HUES6 (cell line): ENCODE results near the gene RNF123.

Experiments
- H3K27ac ChIP-seq: 2 replicates; pipeline ENCODE4 v1.7.0; 2013; ENCODE audit warnings: low read depth, mild to moderate bottlenecking, low read length, inconsistent platforms
- H3K27me3 ChIP-seq: 2 replicates; pipeline ENCODE4 v1.6.1; 2013; ENCODE audit warnings: low read length; ENCODE audit not compliant: control insufficient read depth, insufficient read depth
- H3K36me3 ChIP-seq: 2 replicates; pipeline ENCODE4 v1.6.1; 2013; ENCODE audit warnings: low read length; ENCODE audit not compliant: control insufficient read depth, insufficient read depth
- H3K4me1 ChIP-seq: 2 replicates; pipeline ENCODE4 v1.6.1; 2013; ENCODE audit warnings: low read length; ENCODE audit not compliant: control insufficient read depth, insufficient read depth
- H3K4me3 ChIP-seq: 2 replicates; pipeline ENCODE4 v1.5.1; 2013; ENCODE audit warnings: low read depth, low read length
- H3K9ac ChIP-seq: one replicate; pipeline ENCODE4 v1.6.1; 2013; ENCODE audit warnings: mild to moderate bottlenecking, low read length
- H3K9me3 ChIP-seq: 2 replicates; pipeline ENCODE4 v1.6.1; 2013; ENCODE audit warnings: low read depth, low read length; ENCODE audit not compliant: control insufficient read depth, insufficient read depth

The RNF123 gene

GRCh38 chr3:49705390-49705960 lies 16.1 kb downstream of the RNF123 start:
- H3K9ac ChIP-seq: no peak overlapping the region
- H3K4me1 ChIP-seq: 0 out of 2 replicates have a peak, but pooled peaks cover 2% of the 10 kb centered on the region
- H3K27me3 ChIP-seq: no peaks in the 10 kb centered on the region
- H3K36me3 ChIP-seq: peaks cover 33% of the 10 kb centered on the region
- no peak overlapping the region for H3K4me3 ChIP-seq
- no peak overlapping the region for H3K27ac ChIP-seq
- no peaks in the 10 kb centered on the region for H3K9me3 ChIP-seq

GRCh38 chr3:49706456-49707112 lies 17.2 kb downstream of the RNF123 start:
- no peak overlapping the region for H3K4me3 ChIP-seq
- no peak overlapping the region for H3K9ac ChIP-seq
- H3K4me1 ChIP-seq: no peaks in the 10 kb centered on the region
- H3K36me3 ChIP-seq: peaks cover 33% of the 10 kb centered on the region
- no peak overlapping the region for H3K27ac ChIP-seq
- no peaks in the 10 kb centered on the region for H3K9me3 ChIP-seq
- no peaks in the 10 kb centered on the region for H3K27me3 ChIP-seq

GRCh38 chr3:49707113-49707480 lies 17.7 kb downstream of the RNF123 start:
- no peaks in the 10 kb centered on the region for H3K27me3 ChIP-seq
- H3K27ac ChIP-seq: no peak overlapping the region
- no peaks in the 10 kb centered on the region for H3K4me1 ChIP-seq
- H3K9ac ChIP-seq: no peak overlapping the region
- peaks cover 33% of the 10 kb centered on the region for H3K36me3 ChIP-seq
- H3K9me3 ChIP-seq: no peaks in the 10 kb centered on the region
- H3K4me3 ChIP-seq: no peak overlapping the region

- H3K27me3 ChIP-seq: no peaks in the 10 kb centered on the region
- 0 out of 2 replicates have a peak, but pooled peaks cover 3% of the 10 kb centered on the region for H3K4me1 ChIP-seq
- peaks cover 23% of the 10 kb centered on the region for H3K36me3 ChIP-seq
- H3K27ac ChIP-seq: no peak overlapping the region
- no peak overlapping the region for H3K9ac ChIP-seq
- no peaks in the 10 kb centered on the region for H3K9me3 ChIP-seq
- no peak overlapping the region for H3K4me3 ChIP-seq
These were observed 20.5 kb downstream of the RNF123 start for GRCh38 chr3:49709852-49710251.

GRCh38 chr3:49711489-49711888 lies 22.1 kb downstream of the RNF123 start:
- peak overlapping the region; percentile 24 for H3K9ac ChIP-seq
- 0 out of 2 replicates have a peak, but pooled peaks cover 3% of the 10 kb centered on the region for H3K4me1 ChIP-seq
- H3K9me3 ChIP-seq: no peaks in the 10 kb centered on the region
- H3K27ac ChIP-seq: no peak overlapping the region
- no peaks in the 10 kb centered on the region for H3K27me3 ChIP-seq
- no peak overlapping the region for H3K4me3 ChIP-seq
- H3K36me3 ChIP-seq: peaks cover 20% of the 10 kb centered on the region

DNA sequence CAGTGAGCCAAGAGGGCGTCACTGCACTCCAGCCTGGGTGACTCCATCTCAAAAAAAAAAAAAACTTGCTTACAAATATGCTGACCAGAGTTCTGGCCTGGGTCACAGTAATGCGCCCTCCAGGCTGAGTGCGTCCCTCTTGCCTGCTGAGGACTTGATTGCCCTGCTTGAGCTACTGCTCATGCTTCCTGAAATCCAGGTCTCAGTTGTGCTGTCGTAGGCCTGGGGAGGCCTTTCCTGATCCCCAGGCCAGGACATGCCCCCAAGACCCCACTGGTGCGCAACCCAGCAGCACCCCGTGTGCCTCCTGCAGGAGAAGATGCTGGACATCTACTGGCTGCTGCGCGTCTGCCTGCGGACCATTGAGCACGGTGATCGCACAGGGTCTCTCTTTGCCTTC lies 22.8 kb downstream of the RNF123 start:
- H3K4me1 ChIP-seq: 0 out of 2 replicates have a peak, but pooled peaks cover 3% of the 10 kb centered on the region
- H3K27ac ChIP-seq: no peak overlapping the region
- H3K9me3 ChIP-seq: no peaks in the 10 kb centered on the region
- peaks cover 16% of the 10 kb centered on the region for H3K36me3 ChIP-seq
- no peaks in the 10 kb centered on the region for H3K27me3 ChIP-seq
- no peak overlapping the region for H3K9ac ChIP-seq
- H3K4me3 ChIP-seq: no peak overlapping the region

DNA sequence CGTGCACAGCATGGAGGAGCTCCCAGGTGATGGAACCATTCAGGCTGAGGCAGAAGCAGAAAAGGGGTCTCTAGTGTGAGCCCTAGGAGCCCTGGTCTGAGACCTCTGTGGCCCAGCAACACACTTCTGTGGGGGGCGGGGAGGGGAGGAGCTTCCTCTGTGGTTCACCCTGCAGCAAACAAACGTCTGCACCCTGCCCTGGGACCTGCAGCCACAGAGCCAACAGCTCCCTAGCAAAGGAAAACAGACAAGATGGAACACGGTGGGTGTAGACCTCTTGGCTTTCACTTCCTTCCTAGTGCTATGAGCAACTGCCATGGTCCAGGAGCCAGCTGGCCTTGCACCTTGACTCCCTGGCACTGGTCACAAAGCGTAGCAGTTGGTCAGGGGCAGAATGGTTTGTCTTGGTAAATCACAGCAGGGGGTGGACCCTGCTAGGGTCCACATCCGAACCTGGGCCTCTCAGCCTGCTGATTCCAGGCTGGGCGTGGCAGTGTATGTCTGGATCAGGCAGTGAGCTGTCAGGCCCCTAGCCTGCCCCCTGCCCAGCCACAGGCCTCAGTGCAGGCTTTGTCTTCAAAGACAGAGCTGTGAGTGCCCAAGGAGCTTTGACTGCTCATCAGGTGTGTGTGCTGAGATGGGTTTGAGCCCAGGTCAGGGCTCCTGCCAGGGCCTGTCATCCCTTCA lies 23.4 kb downstream of the RNF123 start:
- Histone ChIP-seq H3K36me3 (peaks cover 16% of the 10 kb centered on the region), H3K4me1 (0 out of 2 replicates have a peak, but pooled peaks cover 3% of the 10 kb centered on the region), H3K9ac (no peak overlapping the region), H3K9me3 (no peaks in the 10 kb centered on the region), H3K4me3 (no peak overlapping the region), H3K27me3 (no peaks in the 10 kb centered on the region), H3K27ac (no peak overlapping the region)

GRCh38 chr3:49713336-49714105 lies 24.2 kb downstream of the RNF123 start:
- H3K9ac ChIP-seq: no peak overlapping the region
- H3K9me3 ChIP-seq: no peaks in the 10 kb centered on the region
- H3K36me3 ChIP-seq: peaks cover 16% of the 10 kb centered on the region
- H3K27ac ChIP-seq: no peak overlapping the region
- H3K4me1 ChIP-seq: peaks cover 9% of the 10 kb centered on the region
- H3K4me3 ChIP-seq: no peak overlapping the region
- H3K27me3 ChIP-seq: no peaks in the 10 kb centered on the region

- H3K9ac ChIP-seq: no peak overlapping the region
- peaks cover 16% of the 10 kb centered on the region for H3K36me3 ChIP-seq
- H3K4me3 ChIP-seq: no peak overlapping the region
- H3K27ac ChIP-seq: no peak overlapping the region
- no peaks in the 10 kb centered on the region for H3K9me3 ChIP-seq
- peaks cover 12% of the 10 kb centered on the region for H3K4me1 ChIP-seq
- H3K27me3 ChIP-seq: no peaks in the 10 kb centered on the region
These were observed 25.6 kb downstream of the RNF123 start for GRCh38 chr3:49714728-49715550.

- H3K9ac ChIP-seq: no peak overlapping the region
- H3K27me3 ChIP-seq: no peaks in the 10 kb centered on the region
- H3K4me3 ChIP-seq: no peak overlapping the region
- no peak overlapping the region for H3K27ac ChIP-seq
- H3K36me3 ChIP-seq: peaks cover 18% of the 10 kb centered on the region
- H3K9me3 ChIP-seq: no peaks in the 10 kb centered on the region
- peaks cover 12% of the 10 kb centered on the region for H3K4me1 ChIP-seq
These were observed 26.3 kb downstream of the RNF123 start for GRCh38 chr3:49715611-49716121.
